ENCODE measurements around the gene TEDDM1. TPM values are rescaled to one million over a fixed set of nuclear protein-coding genes. Genes with fewer than 3 reads are reported as not detected.
"Not testable (repeated sequence)": the region's sequence is repeated elsewhere in the genome, so short reads cannot be mapped to it uniquely, and the experiment has no call there.

The TEDDM1 gene
- total and polyA plus RNA-seq, 8 donors: 0.05 TPM; not detected in 7

- DNase-seq (no peak), FAIRE-seq (no peak), ATAC-seq (no peak)
- H3K36me3 ChIP-seq: peaks cover 0 to 24% (median 21%) of the 10 kb centered on the region in 3 donors
- WGBS, 2 donors: 73 to 80% methylated on average over 4 of the region's 4 CpGs
- H3K27ac ChIP-seq: no peak overlapping the region
- H3K4me1 ChIP-seq: no peaks in the 10 kb centered on the region
- intact Hi-C loops (cut with DNase I): no loop called here
- no peaks in the 10 kb centered on the region for H3K27me3 ChIP-seq
- no peaks in the 10 kb centered on the region for H3K9me3 ChIP-seq
- no peak overlapping the region for H3K4me3 ChIP-seq
- no peak for TF ChIP-seq CTCF (IDR thresholded peaks at IDR 0.05)
These were observed 20.3 kb downstream of the TEDDM1 start for GRCh38 chr1:182380199-182380598.

- H3K9me3 ChIP-seq; intact Hi-C loops (cut with DNase I); H3K4me1 ChIP-seq; H3K4me3 ChIP-seq; FAIRE-seq; DNase-seq; H3K27ac ChIP-seq; ATAC-seq; H3K27me3 ChIP-seq: not testable (repeated sequence)
- WGBS, 2 donors: 88 to 89% methylated on average over 7 of the region's 7 CpGs
- H3K36me3 ChIP-seq: peaks cover 0 to 21% (median 17%) of the 10 kb centered on the region in 3 donors
These were observed 20.7 kb downstream of the TEDDM1 start for GRCh38 chr1:182379781-182380180.

GRCh38 chr1:182376936-182377574, 23.4 kb downstream of the TEDDM1 start:
- Histone ChIP-seq H3K36me3 (no peaks in the 10 kb centered on the region), H3K9me3 (no peaks in the 10 kb centered on the region), H3K27ac (no peak overlapping the region), H3K27me3 (no peaks in the 10 kb centered on the region), H3K4me3 (no peak overlapping the region), H3K4me1 (no peaks in the 10 kb centered on the region)
- no peak for TF ChIP-seq CTCF (IDR thresholded peaks at IDR 0.05)
- intact Hi-C loops (cut with DNase I): no loop called here
- DNase-seq: no peak
- ATAC-seq: no peak
- FAIRE-seq: no peak

DNA sequence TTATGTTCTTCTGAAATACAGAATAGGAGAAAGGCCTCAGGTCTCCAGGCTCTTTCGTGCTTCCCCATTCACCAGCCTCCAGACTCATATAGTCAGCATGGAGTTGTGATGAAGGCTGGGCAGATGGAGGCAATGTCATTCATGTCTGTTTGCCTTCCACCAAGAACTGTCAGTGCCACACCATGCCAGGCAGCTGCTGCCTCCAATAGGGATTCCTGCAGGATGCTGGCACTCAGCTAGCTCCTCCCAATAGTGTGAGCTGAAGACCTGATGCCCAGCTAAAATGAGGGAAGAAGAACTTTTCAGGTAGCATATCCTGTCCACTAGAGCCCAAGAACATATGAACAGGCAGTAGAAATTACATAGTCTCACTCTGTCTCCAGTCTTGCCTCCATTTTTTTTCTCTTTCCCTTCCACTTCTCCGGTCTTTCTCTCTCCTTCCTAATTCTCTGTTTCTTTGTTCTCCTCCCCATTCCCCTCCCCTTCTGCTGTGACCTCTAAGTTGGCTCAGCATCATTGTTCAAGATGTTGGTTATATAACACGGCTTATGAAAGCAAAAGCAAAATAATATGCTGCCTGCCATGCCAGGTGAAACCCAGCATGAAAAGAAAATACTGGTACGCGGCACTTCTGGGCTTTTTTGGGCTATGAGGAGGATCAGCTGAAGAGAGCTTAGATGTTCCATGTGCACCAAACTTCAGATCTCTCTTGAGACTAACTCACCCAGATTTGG, 26.2 kb downstream of the TEDDM1 start:
- Histone ChIP-seq H3K9me3 (no peaks in the 10 kb centered on the region), H3K36me3 (no peaks in the 10 kb centered on the region), H3K27me3 (no peaks in the 10 kb centered on the region), H3K4me3 (no peak overlapping the region), H3K27ac (no peak overlapping the region), H3K4me1 (no peaks in the 10 kb centered on the region)
- WGBS, 2 donors: 80 to 81% methylated on average over 5 of the region's 5 CpGs
- no peak for TF ChIP-seq CTCF (IDR thresholded peaks at IDR 0.05)
- no peak for DNase-seq
- no peak for FAIRE-seq
- intact Hi-C loops (cut with DNase I): no loop called here
- no peak for ATAC-seq

GRCh38 chr1:182370532-182370931, 29.9 kb downstream of the TEDDM1 start:
- intact Hi-C loops (cut with DNase I): no loop called here
- no peak for ATAC-seq
- TF ChIP-seq CTCF (IDR thresholded peaks at IDR 0.05): no peak
- no peaks in the 10 kb centered on the region for H3K9me3 ChIP-seq
- H3K36me3 ChIP-seq: no peaks in the 10 kb centered on the region
- WGBS, 2 donors: 61 to 77% methylated on average over 3 of the region's 3 CpGs
- FAIRE-seq: no peak
- H3K27ac ChIP-seq: no peak overlapping the region
- H3K4me1 ChIP-seq: no peaks in the 10 kb centered on the region
- no peaks in the 10 kb centered on the region for H3K27me3 ChIP-seq
- no peak overlapping the region for H3K4me3 ChIP-seq
- no peak for DNase-seq
